Osteoblast (primary cell): ENCODE data around the gene RLF. TPM values are rescaled to one million over a fixed set of nuclear protein-coding genes. Genes with fewer than 3 reads are reported as not detected.
"Not testable (repeated sequence)": the region's sequence is repeated elsewhere in the genome, so short reads cannot be mapped to it uniquely, and the experiment has no call there.

ENCODE experiments used
- DNase-seq: peaks from one replicate; pipeline ENCODE4 v3.0.0; 2011; ENCODE audit warnings: low spot score, mixed read lengths; ENCODE audit not compliant: insufficient read length; ENCODE audit errors: missing footprints
- H2AFZ ChIP-seq: 2 replicates; pipeline ENCODE4 v1.6.0; 2011; ENCODE audit warnings: mild to moderate bottlenecking, low read length
- H3K27ac ChIP-seq: 2 replicates; pipeline ENCODE4 v1.5.1; 2011; ENCODE audit warnings: mild to moderate bottlenecking, low read depth, low read length, moderate library complexity
- H3K27me3 ChIP-seq: 2 replicates; pipeline ENCODE4 v1.6.0; 2012; ENCODE audit warnings: mild to moderate bottlenecking, control low read depth, inconsistent platforms, low read length, moderate library complexity; ENCODE audit not compliant: insufficient read depth
- H3K36me3 ChIP-seq: 2 replicates; pipeline ENCODE4 v1.5.1; 2011; ENCODE audit warnings: mild to moderate bottlenecking, low read length, control low read depth, moderate library complexity; ENCODE audit not compliant: insufficient read depth
- H3K4me1 ChIP-seq: 2 replicates; pipeline ENCODE4 v1.5.1; 2011; ENCODE audit warnings: mild to moderate bottlenecking, low read length, control low read depth, moderate library complexity; ENCODE audit not compliant: insufficient read depth
- H3K4me2 ChIP-seq: 2 replicates; pipeline ENCODE4 v1.6.0; 2011; ENCODE audit warnings: mild to moderate bottlenecking, low read length; ENCODE audit not compliant: insufficient read depth
- H3K4me3 ChIP-seq: fragments of 200-600 bp; sonication (generic); 3 replicates; pipeline ENCODE4 v1.5.1; 2012; ENCODE audit warnings: mild to moderate bottlenecking, low read length, inconsistent platforms; ENCODE audit not compliant: insufficient read depth
- H3K79me2 ChIP-seq: 2 replicates; pipeline ENCODE4 v1.6.0; 2012; ENCODE audit warnings: mild to moderate bottlenecking, low read length, control low read depth, inconsistent platforms; ENCODE audit not compliant: insufficient read depth
- H3K9me3 ChIP-seq: 2 replicates; pipeline ENCODE4 v1.5.1; 2011; ENCODE audit warnings: low read depth, low read length, control low read depth
- H4K20me1 ChIP-seq: 2 replicates; pipeline ENCODE4 v1.6.0; 2012; ENCODE audit warnings: mild to moderate bottlenecking, low read length, control low read depth; ENCODE audit not compliant: insufficient read depth
- CTCF ChIP-seq: IDR thresholded peaks from 2 replicates; pipeline ENCODE4 v1.5.1; 2011; ENCODE audit warnings: mild to moderate bottlenecking, low read depth, low read length, moderate library complexity; ENCODE audit errors: extremely low read depth
- total RNA-seq: library from RNA; depleted of rRNA; stranded (reverse); fragments of >200 nt; gene quantifications from 2 replicates; pipeline ENCODE4 v1.2.3, GENCODE V29; 2012

Gene RLF
- total RNA-seq, 1 donor: 29.7 TPM

- H3K4me2 ChIP-seq: no peak overlapping the region
- no peak for TF ChIP-seq CTCF
- no peaks in the 10 kb centered on the region for H3K9me3 ChIP-seq
- H3K36me3 ChIP-seq: no peaks in the 10 kb centered on the region
- peaks cover 94% of the 10 kb centered on the region for H3K79me2 ChIP-seq
- no peaks in the 10 kb centered on the region for H3K27me3 ChIP-seq
- H3K4me1 ChIP-seq: no peaks in the 10 kb centered on the region
- no peak for DNase-seq
- H3K4me3 ChIP-seq: no peak overlapping the region
- H4K20me1 ChIP-seq: peaks cover 59% of the 10 kb centered on the region
- no peak overlapping the region for H3K27ac ChIP-seq
- H2AFZ ChIP-seq: no peak overlapping the region
These were observed 9.8 kb downstream of the RLF start for GRCh38 chr1:40171036-40171435.

GRCh38 chr1:40174788-40175187 is 13.6 kb downstream of the RLF start:
- Histone ChIP-seq H2AFZ (no peak overlapping the region), H3K79me2 (peaks cover 96% of the 10 kb centered on the region), H3K9me3 (no peaks in the 10 kb centered on the region), H3K36me3 (no peaks in the 10 kb centered on the region), H3K27ac (no peak overlapping the region), H3K4me3 (no peak overlapping the region), H3K4me2 (no peak overlapping the region), H3K27me3 (no peaks in the 10 kb centered on the region), H3K4me1 (no peaks in the 10 kb centered on the region), H4K20me1 (peaks cover 66% of the 10 kb centered on the region)
- DNase-seq: no peak
- TF ChIP-seq CTCF: no peak

GRCh38 chr1:40176989-40177388 is 15.8 kb downstream of the RLF start:
- Histone ChIP-seq H3K79me2 (peaks cover 96% of the 10 kb centered on the region), H4K20me1 (peaks cover 57% of the 10 kb centered on the region)
- H3K4me1 ChIP-seq, H3K36me3 ChIP-seq, H3K9me3 ChIP-seq, H2AFZ ChIP-seq, H3K27me3 ChIP-seq, H3K27ac ChIP-seq, DNase-seq, H3K4me3 ChIP-seq, H3K4me2 ChIP-seq: not testable (repeated sequence)

- no peaks in the 10 kb centered on the region for H3K27me3 ChIP-seq
- peaks cover 53% of the 10 kb centered on the region for H4K20me1 ChIP-seq
- no peak overlapping the region for H3K4me3 ChIP-seq
- H2AFZ ChIP-seq: no peak overlapping the region
- no peak for DNase-seq
- peaks cover 5% of the 10 kb centered on the region for H3K4me1 ChIP-seq
- no peaks in the 10 kb centered on the region for H3K9me3 ChIP-seq
- no peak overlapping the region for H3K4me2 ChIP-seq
- H3K27ac ChIP-seq: no peak overlapping the region
- H3K36me3 ChIP-seq: no peaks in the 10 kb centered on the region
- H3K79me2 ChIP-seq: peaks cover 96% of the 10 kb centered on the region
- no peak for TF ChIP-seq CTCF
These were observed 17.0 kb downstream of the RLF start for GRCh38 chr1:40178200-40178599.
